T47D (cell line): Measurements from ENCODE around the gene HOXA6.

Experiments used
- DNase-seq, 2 experiments: peaks; one replicate each; pipeline versions ENCODE4 v3.0.0 to v3.0.0-alpha.2; 2011 to 2012; ENCODE audit warnings: low read depth in 1 of 2, low spot score in 1 of 2
- JUND ChIP-seq: IDR thresholded peaks from 2 replicates; pipeline ENCODE4 v1.6.1; 2012; ENCODE audit warnings: low read depth
- in situ Hi-C: cut with HindIII; loops from 2 replicates; pipeline ENCODE4 v1.10.0; 2016; ENCODE audit warnings: low sequenced_read_pairs, low pct_unique_long_range_greater_than_20kb

Gene HOXA6

DNA sequence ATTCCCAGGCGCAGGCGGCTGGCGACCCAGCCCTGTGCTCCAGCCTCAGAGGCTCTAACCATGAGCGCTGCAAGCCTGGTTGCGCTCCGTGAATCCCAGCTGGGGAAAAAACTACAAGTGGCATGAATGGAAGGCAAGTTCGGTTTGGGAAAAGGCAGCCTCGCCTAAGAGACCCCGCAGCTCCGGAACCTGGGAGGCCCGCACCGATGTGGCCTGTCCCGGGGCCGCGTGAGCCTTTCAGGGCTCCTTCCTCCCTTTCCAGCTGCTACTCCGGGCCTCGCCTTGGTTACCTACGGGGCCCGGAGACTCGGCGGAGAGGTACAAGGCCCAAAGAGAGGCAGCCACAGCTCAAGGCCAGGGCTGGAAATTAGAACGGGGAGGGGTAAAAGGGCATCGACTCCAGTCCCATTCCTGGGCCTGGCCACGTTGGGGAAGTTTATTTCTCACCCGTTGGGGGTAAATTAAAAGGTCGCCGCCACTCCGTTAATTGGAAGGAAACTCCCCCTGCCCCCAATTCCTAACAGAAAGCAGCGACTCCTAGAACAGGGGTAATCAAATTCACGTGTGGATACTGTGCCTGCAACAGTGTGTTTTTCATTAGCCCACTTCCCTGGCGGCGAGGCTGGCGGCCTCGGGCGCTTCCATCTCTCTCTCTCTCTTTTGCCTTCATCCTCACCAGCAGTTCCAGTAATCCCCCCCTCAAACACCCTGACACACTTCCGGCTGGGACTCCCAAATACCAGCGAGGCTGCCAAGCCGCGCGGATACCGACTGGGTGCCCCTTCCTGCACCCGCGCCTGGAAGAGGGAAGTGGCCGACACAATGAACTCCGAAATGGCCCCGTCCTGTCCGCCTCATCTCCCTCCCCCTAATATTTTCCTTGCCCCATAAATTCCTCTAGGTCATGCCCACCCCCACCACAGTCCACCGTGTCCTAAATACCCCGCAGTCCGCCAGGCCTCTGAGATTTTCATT lies 19.2 kb upstream of the HOXA6 start:
- DNase-seq = no peak
- no peak for TF ChIP-seq JUND
- in situ Hi-C loops = no loop called here

DNA sequence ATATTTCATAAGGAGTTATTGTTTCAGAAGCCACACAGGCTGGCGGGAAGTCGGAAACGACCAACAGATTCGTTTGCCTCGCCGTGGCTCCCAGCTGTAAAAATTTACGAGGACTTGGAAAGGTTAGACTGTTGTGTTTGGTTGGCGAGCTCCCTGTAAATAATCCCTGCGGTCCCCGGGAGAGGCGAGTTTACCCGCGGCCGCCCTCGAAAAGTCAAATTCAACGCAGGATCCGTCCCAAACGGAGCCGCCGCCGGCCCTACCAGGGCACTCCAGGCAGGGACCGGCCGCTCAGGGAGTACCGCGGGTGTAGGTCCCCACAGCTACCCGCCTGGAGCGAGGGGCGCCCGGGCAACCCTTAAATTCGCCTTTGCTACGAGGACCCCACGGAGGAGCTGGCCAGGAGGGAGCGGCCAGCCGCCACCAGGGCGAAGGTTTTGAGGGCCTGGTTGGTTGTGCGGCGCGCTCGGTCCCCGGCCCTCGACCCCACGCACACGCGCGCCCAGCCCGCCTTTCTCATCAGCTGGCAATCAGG lies 18.5 kb upstream of the HOXA6 start:
- in situ Hi-C loops = no loop called here
- TF ChIP-seq JUND = no peak
- no peak for DNase-seq

DNA sequence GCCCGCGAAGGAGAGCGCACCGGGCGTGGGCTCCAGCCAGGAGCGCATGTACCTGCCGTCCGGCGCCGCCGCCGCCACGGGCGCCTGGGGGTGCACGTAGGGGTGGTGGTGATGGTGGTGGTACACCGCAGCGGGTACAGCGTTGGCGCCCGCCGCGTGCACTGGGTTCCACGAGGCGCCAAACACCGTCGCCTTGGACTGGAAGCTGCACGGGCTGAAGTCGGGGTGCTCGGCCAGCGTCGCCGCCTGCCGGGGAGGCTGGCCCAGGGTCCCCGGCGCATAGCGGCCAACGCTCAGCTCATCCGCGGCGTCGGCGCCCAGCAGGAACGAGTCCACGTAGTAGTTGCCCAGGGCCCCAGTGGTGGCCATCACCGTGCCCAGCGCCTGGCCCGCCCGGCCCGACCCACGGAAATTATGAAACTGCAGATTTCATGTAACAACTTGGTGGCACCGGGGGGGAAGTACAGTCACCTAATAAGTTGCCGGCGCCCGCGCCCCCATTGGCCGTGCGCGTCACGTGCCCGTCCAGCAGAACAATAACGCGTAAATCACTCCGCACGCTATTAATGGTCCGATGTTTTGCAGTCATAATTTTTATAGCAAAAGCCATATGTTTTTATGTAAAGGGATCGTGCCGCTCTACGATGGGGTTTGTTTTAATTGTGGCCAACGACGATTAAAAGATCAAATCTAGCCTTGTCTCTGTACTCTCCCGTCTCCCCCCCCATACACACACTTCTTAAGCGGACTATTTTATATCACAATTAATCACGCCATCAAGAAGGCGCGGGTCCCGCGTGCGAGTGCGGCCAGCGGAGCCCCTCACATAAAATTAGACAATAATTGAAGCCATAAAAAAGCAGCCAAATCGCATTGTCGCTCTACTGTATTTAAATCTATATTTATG lies 17.8 kb upstream of the HOXA6 start, which contains the start of gene HOXA9:
Gene HOXA9, minus strand, starts transcription at position 449 of the 907 bp plus-strand sequence. Its CDS starts 80 bp downstream, at position 369.
- no peak for TF ChIP-seq JUND
- DNase-seq = no peak
- in situ Hi-C loops = no loop called here

DNA sequence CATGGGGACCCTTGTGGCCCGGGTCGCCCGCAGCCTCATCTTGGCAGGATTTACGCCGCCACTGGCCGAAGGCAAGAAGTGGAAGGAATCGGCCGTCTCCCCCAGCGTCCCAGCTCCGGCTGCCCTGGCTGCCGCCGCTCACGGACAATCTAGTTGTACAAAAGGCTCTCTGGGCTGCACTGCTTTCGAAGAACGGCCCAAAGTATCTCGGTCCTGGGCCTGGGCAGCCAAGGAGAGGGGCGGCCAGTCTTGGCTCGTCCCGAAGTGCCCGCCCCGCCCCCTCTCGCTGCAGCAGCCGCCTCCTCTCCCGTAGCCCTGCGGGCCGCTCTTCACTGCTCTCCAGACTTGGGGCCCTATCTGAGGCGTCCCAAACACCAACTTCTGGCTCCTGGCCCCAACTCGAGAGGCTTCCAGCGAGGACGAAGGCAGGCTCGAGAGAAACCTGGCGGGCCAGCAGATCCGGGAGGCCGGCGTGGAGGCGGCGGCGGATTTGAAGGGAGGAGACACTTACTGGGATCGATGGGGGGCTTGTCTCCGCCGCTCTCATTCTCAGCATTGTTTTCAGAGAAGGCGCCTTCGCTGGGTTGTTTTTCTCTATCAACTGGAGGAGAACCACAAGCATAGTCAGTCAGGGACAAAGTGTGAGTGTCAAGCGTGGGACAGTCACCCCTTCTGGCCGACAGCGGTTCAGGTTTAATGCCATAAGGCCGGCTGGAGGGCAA lies 17.0 kb upstream of the HOXA6 start:
- in situ Hi-C loops = no loop called here
- DNase-seq = no peak
- no peak for TF ChIP-seq JUND

DNA sequence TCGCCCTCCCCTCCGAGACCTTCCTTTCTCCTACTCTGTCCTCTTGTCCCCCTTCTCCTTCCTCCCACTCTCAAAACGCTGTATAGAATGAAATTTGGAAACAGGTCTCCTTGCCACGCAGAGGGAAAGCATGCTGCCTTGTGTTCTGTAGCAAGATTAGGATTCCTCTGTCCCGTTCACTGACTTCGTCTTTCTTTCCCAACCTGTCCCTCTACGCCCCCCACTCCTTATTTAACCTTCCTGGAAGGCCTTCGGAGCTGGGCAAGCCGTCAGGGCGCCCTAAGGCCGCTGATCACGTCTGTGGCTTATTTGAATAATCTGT lies 16.4 kb upstream of the HOXA6 start:
- TF ChIP-seq JUND = no peak
- in situ Hi-C loops = no loop called here
- DNase-seq = no peak

DNA sequence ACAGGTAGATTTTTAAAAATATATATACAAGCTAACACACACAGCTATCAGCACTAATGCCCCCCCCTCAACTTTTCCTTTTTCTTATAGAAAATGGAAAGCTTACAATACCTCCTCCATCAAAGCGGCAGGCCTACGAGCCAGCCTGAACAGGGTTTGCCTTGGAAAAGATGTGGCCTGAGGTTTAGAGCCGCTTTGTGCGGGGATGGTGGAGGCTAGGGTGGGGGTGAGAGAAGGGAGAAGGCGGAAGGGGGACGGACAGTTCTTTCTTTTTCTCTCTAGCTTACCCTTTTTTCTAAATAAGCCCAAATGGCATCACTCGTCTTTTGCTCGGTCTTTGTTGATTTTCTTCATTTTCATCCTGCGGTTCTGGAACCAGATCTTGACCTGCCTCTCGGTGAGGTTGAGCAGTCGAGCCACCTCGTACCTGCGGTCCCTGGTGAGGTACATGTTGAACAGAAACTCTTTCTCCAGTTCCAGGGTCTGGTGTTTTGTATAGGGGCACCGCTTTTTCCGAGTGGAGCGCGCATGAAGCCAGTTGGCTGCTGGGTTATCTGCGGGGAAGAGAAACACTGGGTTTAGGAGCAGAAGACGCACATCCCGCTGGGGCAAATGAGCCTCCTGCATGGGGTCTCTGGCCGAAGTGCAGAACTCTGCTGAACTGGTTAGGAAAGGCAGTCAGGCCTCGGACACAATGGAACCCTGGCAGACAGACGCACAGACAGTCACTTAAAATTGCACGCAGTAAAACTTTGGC lies 15.9 kb upstream of the HOXA6 start:
- in situ Hi-C loops = no loop called here
- no peak for TF ChIP-seq JUND

DNA sequence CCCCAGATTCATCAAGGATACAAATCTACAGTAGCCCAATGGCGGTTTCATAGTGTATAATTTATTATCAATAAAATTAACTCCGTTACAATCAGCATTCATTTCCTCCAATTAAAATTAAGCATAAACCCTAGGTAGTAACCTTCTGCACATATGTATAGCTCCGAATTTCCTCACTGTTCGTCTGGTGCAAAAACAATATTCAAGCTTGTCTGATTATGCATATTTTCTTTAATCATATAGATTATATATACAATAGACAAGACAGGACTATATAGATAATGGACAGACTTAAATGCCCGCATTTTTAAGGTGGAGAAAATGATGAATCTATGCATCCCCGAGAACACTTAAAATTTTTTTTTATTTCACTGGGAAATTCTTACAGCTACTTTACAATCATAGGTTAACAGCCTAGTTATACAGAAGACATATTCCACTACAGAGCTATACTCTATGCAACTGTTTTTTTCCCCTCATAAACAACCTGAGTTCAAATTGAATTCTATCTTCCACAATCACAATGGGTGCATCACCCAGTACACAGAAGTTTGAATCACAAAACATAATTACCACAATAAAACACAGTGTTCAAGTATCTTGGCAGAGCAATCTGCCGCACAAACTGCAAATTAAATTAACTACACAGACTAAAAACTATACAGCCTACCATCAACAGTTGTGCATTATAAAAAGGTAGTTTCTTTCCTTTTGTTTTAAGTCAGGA lies 15.2 kb upstream of the HOXA6 start:
- DNase-seq = no peak
- in situ Hi-C loops = no loop called here
- TF ChIP-seq JUND = no peak

More for the DNA sequence above, 15.9 kb upstream of the HOXA6 start:
- DNase-seq = no peak

DNA sequence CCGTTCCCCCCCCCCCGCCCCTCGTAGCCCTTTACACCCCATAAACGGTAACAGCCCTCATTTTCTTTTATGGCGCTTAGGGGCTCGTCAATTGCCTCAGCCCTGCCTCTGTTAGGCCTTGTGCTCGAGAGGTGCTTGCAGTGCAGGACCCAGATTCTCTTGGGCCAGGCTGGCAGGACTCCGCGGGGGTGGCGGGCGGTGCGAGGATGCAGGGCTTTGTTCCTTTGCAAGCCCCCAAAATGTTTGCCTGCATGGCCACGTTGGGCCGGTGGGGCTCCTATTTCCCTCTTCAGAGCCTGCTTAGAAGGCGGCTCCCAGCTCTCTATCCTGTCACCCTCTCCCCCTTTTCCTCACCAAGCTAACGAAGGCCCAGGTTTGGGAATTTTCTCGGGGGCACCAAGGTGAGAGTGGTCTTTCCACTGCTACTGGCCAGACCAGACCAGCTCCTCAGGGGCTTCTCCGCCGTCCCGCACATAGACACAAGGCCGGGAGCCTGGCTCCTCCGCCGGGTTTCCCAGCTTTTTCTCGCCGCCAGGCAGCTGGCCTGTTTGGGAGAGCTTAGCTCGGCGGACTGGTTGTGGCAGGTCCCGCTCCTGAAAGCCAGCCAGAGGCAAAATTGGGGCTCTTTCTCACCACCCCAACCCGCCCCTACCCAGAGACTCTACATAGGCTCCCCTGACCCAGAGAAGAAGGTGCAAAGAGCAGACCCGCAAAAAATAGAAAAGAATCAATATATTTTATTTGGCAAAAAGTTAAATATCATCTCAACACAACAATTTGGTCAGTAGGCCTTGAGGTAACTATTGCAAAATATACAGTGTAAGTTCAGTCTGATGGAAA lies 14.4 kb upstream of the HOXA6 start:
- in situ Hi-C loops = no loop called here

DNA sequence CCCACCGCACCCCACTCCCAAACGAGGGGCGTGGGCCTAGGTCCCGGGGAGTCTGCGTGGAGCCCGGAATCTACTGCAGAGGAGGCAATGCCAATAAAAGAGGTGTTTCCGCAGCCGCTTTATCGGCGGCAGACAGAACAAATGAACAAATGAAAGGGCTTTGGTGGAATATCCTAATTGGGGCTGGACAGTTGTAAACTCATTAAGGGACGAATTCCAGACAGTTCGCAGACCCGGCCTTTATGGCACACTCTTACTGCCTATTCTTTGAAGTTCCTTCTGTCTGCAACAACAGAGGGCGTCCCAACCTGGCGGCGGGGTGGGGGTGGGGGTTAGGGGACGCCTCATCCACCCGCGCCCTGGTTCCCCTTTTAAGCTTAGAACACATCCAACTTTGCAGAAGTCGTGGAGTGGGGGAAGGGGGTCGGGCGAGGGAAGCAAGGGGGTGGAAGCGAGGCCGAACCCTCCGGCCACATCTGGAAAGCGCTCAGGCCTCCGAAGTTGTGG lies 13.7 kb upstream of the HOXA6 start:
- no peak for TF ChIP-seq JUND
- in situ Hi-C loops = no loop called here
- DNase-seq = no peak

More for the DNA sequence above, 14.4 kb upstream of the HOXA6 start:
- no peak for TF ChIP-seq JUND
- DNase-seq = no peak
